GM18873 (cell line): ENCODE measurements around the gene PAK6.

Experiments
- ATAC-seq: cut with Tn5 transposase; IDR thresholded peaks from one replicate; pipeline ENCODE4 v1.9.1; 2021; ENCODE audit warnings: mild to moderate bottlenecking, moderate library complexity, moderate number of reproducible peaks; ENCODE audit not compliant: unreplicated experiment, low FRiP score

The PAK6 gene

GRCh38 chr15:40274350-40275274, 35.7 kb downstream of the PAK6 start:
- ATAC-seq: no peak

- ATAC-seq: no peak
Measured at GRCh38 chr15:40275523-40275922, 36.7 kb downstream of the PAK6 start.

DNA sequence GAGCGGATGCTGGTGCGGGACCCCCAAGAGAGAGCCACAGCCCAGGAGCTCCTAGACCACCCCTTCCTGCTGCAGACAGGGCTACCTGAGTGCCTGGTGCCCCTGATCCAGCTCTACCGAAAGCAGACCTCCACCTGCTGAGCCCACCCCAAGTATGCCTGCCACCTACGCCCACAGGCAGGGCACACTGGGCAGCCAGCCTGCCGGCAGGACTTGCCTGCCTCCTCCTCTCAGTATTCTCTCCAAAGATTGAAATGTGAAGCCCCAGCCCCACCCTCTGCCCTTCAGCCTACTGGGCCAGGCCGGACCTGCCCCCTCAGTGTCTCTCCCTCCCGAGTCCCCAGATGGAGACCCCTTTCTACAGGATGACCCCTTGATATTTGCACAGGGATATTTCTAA, 37.1 kb downstream of the PAK6 start:
- ATAC-seq: no peak

GRCh38 chr15:40276927-40277326, 38.1 kb downstream of the PAK6 start:
- no peak for ATAC-seq

GRCh38 chr15:40277471-40277870, 38.6 kb downstream of the PAK6 start:
- no peak for ATAC-seq

- no peak for ATAC-seq
Measured at GRCh38 chr15:40278026-40278425, 39.2 kb downstream of the PAK6 start.

DNA sequence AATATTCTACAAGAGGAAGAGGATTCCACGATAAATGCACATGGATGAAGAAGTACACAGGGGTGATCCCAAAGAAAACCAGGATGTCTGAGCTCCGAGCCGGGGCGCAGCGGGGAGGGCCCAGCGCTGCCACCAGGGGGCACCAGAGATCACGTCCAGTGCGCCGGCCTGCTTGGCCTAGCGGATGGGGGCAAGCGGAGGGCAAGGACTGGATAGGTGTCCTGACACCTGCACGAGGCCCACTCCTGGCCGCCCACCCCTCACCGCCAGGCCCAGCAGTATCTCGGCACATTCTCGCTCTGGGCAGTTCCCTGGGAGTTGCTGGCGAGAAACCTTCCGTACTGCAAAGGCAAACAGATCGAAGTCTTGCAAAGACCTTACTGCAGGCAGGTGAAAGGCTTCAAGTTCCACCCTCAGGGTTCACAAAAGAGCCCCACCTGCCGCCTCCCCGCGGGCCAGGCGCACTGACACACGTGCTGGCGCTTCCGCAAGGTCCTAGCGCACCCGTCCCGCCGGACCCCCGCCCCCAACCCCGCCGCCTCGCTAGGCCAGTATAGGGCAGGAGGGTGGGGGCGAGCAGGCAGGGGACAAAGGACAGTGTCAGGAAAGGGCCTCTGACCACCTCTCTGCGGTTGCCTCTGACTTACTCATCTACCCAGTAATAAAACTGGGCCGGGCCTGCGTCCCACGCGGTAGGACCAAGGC, 40.7 kb downstream of the PAK6 start:
- ATAC-seq: no peak

- ATAC-seq: no peak
Measured at GRCh38 chr15:40280260-40281056, 41.6 kb downstream of the PAK6 start.

DNA sequence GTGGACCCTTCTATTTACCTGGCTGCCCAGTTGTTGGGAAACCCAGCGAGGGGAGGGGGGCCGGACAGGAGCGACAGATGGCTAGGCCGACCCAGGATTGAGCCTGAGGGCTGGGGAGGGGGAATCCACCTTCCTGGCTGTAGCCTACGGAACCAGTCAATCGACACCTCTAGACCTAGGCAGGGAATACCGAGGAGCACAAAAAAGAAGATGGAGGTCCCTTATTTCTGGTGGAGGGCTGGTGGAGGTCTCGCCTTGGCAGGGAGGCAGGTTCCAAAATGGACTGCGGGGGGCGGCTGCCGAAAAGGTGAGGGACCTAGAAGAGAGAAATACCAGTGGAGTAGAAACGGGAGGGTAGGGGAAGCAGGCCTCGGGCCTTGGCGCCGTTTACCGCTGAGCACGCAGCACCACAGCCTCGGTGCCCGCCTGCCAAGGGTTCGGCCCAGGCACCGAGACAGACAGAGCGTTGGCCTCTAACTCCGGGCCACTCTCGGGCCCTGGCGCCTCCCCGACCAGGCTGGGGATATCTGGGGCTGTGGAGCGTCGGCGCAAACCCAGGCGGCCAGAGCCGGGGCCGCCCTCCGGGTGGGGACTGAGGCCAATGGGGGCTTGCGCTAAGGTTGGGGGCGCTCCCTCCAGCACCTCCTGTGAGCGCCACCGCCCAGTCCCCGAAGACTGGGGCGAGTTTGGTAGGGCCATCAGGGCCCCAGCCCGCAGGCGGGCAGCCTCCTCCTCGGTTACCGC, 42.4 kb downstream of the PAK6 start:
- ATAC-seq: no peak

DNA sequence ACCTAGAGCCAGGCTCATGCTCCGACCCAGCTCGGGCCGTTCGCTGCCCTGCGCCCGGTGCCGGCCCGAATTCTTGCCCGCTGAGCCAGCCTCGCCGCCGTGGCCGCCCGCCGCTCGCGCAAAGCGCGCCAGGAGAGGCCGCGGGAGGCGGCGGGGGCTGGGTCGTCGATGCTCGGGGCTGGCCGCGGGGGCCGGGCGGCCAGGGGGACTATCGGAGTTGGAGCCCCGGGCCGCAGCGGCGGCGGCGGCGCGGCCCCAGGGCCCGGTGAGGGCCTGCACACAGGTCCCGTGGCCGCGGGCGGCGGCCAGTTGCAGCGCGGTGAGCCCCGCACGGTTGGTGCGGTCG, 42.9 kb downstream of the PAK6 start:
- ATAC-seq: no peak

GRCh38 chr15:40282147-40282868, 43.4 kb downstream of the PAK6 start:
- ATAC-seq: no peak

DNA sequence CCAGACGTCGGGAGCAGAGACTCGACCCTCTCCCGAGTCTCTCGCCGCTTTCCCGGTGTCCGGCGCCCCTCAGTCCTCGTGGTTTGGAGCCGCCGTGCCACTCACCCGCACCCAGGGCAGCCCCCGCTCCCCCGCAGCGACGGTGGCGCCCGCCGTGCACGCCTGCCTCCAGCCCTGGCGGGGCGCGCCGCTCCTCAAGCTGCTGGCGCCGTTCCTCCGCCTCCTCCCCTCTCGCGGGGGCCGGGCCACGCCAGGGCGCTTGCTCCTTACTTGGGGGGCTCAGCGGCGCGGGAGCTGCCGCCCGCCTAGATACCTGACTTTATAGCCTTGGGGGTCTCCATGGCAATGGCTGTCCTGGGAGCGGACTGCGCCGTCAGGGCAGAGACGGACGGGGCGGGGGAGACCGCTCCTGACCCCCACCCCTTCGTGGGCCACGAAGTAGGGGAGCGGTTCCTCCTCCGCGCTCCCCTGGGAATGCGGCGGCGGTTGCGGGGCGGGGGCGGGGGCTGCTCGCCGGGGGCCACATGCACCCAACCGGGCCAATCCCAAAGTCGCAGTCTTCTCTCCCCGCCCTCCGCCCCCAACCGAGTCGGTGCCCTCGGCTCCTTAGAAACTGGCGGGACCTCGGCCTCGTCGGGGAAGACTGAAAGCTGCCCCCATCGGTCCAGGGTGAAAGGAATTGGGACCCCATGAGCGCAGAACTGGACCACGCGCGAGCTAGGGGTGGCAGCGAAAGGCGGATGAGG, 44.2 kb downstream of the PAK6 start, which contains the start of gene ANKRD63:
ANKRD63 (minus strand) TSS at position 196 of the 746 bp plus-strand sequence. CDS start 478 bp downstream, outside the sequence.
- no peak for ATAC-seq

GRCh38 chr15:40283615-40284300, 44.9 kb downstream of the PAK6 start:
- no peak for ATAC-seq

- ATAC-seq: no peak
Measured at GRCh38 chr15:40285151-40285550, 46.3 kb downstream of the PAK6 start.

GRCh38 chr15:40285554-40286011, 46.7 kb downstream of the PAK6 start:
- no peak for ATAC-seq

DNA sequence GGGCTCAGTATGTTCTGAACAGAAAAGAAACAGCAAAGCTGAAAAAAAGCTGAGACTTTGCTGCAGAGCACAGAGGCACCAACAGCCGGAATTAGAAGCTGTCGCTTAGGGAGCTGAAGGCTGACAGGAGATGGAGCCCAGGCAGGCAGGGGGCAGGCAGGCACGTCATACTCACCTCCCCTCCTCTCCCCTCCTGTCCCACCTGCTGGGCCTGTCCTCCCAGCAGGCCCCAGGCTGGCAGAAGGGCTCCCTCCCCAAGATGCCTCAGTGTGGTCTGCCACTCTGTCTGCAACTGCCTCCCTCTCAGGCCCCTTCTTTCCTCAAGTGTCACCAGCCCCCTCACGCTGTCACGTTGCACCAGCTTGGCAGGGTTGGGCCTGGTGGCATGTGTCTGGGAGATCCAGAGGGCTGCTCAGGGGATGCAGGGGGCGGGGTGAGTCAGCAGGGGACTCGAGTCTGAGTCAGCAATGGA, 47.2 kb downstream of the PAK6 start:
- ATAC-seq: no peak

DNA sequence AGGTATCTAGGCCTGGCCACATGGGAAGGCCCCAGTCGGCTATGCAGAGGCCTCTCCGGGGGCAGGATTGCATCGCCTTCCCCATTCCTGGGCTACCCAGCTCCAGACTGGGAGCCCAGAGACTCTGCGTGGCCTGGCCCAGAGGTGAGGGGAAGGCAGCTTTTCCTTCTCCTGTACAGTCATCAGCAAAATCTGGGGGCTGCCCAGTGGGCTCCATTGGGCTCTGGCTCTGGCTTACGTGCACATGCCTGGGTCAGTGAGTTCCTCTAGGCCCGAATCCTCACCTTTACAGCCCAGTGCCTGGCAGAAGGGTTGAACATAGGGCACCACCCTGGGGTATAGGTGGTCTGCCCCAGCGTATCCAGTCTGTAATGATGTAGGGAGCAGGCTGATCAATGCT, 47.9 kb downstream of the PAK6 start:
- no peak for ATAC-seq

GRCh38 chr15:40287505-40287904, 48.6 kb downstream of the PAK6 start:
- no peak for ATAC-seq
